PC-9 (cell line): Measurements from ENCODE around the gene PPP1CC.

Source experiments
- EZH2 ChIP-seq: fragments of 200-600 bp; sonication (generic); IDR thresholded peaks from 2 replicates; pipeline ENCODE4 v1.8.0; 2017; ENCODE audit warnings: antibody characterized with exemption, low read depth
- TF ChIP-seq, protein P1 (sequence below): fragments of 200-600 bp; sonication (generic); conservative IDR thresholded peaks from 2 replicates; pipeline ENCODE4 v1.6.1; 2017; ENCODE audit warnings: mixed run types, antibody characterized with exemption, mild to moderate bottlenecking, moderate library complexity

- TF ChIP-seq, protein P1, sequence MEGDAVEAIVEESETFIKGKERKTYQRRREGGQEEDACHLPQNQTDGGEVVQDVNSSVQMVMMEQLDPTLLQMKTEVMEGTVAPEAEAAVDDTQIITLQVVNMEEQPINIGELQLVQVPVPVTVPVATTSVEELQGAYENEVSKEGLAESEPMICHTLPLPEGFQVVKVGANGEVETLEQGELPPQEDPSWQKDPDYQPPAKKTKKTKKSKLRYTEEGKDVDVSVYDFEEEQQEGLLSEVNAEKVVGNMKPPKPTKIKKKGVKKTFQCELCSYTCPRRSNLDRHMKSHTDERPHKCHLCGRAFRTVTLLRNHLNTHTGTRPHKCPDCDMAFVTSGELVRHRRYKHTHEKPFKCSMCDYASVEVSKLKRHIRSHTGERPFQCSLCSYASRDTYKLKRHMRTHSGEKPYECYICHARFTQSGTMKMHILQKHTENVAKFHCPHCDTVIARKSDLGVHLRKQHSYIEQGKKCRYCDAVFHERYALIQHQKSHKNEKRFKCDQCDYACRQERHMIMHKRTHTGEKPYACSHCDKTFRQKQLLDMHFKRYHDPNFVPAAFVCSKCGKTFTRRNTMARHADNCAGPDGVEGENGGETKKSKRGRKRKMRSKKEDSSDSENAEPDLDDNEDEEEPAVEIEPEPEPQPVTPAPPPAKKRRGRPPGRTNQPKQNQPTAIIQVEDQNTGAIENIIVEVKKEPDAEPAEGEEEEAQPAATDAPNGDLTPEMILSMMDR: no peak
- TF ChIP-seq EZH2: no peak
Observed at GRCh38 chr12:110774824-110775223, 32.1 kb upstream of the PPP1CC start.
